ENCODE measurements around the gene GNA12. TPM values are rescaled to one million over a fixed set of nuclear protein-coding genes. Genes with fewer than 3 reads are reported as not detected.

Gene GNA12
- polyA plus RNA-seq, 4 donors, result 3.4 to 27.2 (median 14.5) TPM

GRCh38 chr7:2809903-2810625, 34.0 kb downstream of the GNA12 start:
- peaks cover 0 to 5% (median 3%) of the 10 kb centered on the region in 3 donors for H3K4me1 ChIP-seq (ENCODE audit: control insufficient read depth in 3 of 3, insufficient read depth in 2 of 3, low read depth in 1 of 3, low read length in 2 of 3)
- no peak overlapping the region for H3K27ac ChIP-seq (ENCODE audit: low read depth in 1 of 3, low read length in 2 of 3)
- no peaks in the 10 kb centered on the region for H3K27me3 ChIP-seq (ENCODE audit: control insufficient read depth in 3 of 3, insufficient read depth in 3 of 3, low read length in 3 of 3)
- FAIRE-seq (no peak), DNase-seq (no peak)
- H3K9me3 ChIP-seq (ENCODE audit: control insufficient read depth in 2 of 2, insufficient read depth in 1 of 2, low read depth in 1 of 2, low read length in 1 of 2), result peaks cover 0 to 3% of the 10 kb centered on the region in 2 donors
- H3K36me3 ChIP-seq (ENCODE audit: control insufficient read depth in 3 of 3, insufficient read depth in 2 of 3, low read depth in 1 of 3, low read length in 3 of 3), result peaks cover 0 to 32% (median 0%) of the 10 kb centered on the region in 3 donors
- WGBS, 3 donors, result 89 to 99% (median 95%) methylated on average over 8 of the region's 8 CpGs
- no peak overlapping the region for H3K4me3 ChIP-seq (ENCODE audit: low read depth in 1 of 3, low read length in 3 of 3)

DNA sequence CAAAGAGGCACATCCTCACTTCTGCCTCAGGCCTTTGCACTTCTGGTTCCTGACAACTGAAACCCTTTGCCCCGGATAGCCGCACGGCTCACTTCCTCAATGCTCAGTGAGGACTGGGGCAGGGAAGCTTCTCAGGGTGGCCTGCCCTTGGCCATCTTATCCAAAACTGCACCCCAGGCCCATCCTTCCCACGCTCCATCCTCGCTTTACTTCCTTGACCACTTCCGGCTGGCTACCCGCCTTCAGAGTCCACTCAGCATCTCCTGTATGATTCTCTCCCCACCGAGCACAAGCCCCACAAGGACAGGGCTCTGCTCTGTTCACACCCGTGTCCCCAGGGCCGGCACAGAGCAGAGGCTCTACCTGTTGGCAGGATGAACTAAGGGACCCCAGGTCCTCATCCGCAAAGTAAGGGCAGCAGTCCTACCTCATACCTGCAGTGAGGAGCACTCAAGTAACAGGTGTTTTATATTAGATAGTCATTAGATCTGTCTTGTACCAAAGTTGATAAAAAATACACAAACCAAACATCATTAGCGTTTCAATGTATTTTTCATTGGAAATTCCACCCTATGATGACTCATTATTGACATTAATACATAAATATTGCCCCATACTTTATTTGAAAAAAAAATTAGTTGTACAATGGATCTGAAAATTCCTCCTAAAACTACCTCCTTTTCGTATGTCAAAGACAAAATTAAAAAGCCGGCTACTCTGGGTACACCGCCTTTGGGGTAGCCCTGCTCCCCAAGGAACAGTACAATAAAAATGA, 35.0 kb downstream of the GNA12 start:
- Histone ChIP-seq H3K4me3 (ENCODE audit: low read depth in 1 of 3, low read length in 3 of 3) (no peak overlapping the region), H3K36me3 (ENCODE audit: control insufficient read depth in 3 of 3, insufficient read depth in 2 of 3, low read depth in 1 of 3, low read length in 3 of 3) (peaks cover 0 to 25% (median 0%) of the 10 kb centered on the region in 3 donors), H3K27ac (ENCODE audit: low read depth in 1 of 3, low read length in 2 of 3) (no peak overlapping the region), H3K4me1 (ENCODE audit: control insufficient read depth in 3 of 3, insufficient read depth in 2 of 3, low read depth in 1 of 3, low read length in 2 of 3) (peaks cover 0 to 14% (median 3%) of the 10 kb centered on the region in 3 donors), H3K9me3 (ENCODE audit: control insufficient read depth in 2 of 2, insufficient read depth in 1 of 2, low read depth in 1 of 2, low read length in 1 of 2) (no peaks in the 10 kb centered on the region), H3K27me3 (ENCODE audit: control insufficient read depth in 3 of 3, insufficient read depth in 3 of 3, low read length in 3 of 3) (no peaks in the 10 kb centered on the region)
- DNase-seq (no peak), FAIRE-seq (no peak)
- WGBS, 3 donors, result 83 to 86% (median 85%) methylated on average over 15 of the region's 15 CpGs

GRCh38 chr7:2807845-2808772, 36.0 kb downstream of the GNA12 start:
- DNase-seq (peak in 1 of 2 donors; percentile 31), FAIRE-seq (no peak)
- H3K27me3 ChIP-seq (ENCODE audit: control insufficient read depth in 3 of 3, insufficient read depth in 3 of 3, low read length in 3 of 3), result no peaks in the 10 kb centered on the region
- H3K27ac ChIP-seq (ENCODE audit: low read depth in 1 of 3, low read length in 2 of 3), result no peak overlapping the region
- no peaks in the 10 kb centered on the region for H3K9me3 ChIP-seq (ENCODE audit: control insufficient read depth in 2 of 2, insufficient read depth in 1 of 2, low read depth in 1 of 2, low read length in 1 of 2)
- WGBS, 3 donors, result 77 to 86% (median 78%) methylated on average over 21 of the region's 21 CpGs
- H3K4me3 ChIP-seq (ENCODE audit: low read depth in 1 of 3, low read length in 3 of 3), result no peak overlapping the region
- H3K36me3 ChIP-seq (ENCODE audit: control insufficient read depth in 3 of 3, insufficient read depth in 2 of 3, low read depth in 1 of 3, low read length in 3 of 3), result peaks cover 0 to 17% (median 0%) of the 10 kb centered on the region in 3 donors
- peaks cover 3 to 23% (median 7%) of the 10 kb centered on the region in 3 donors for H3K4me1 ChIP-seq (ENCODE audit: control insufficient read depth in 3 of 3, insufficient read depth in 2 of 3, low read depth in 1 of 3, low read length in 2 of 3)

GRCh38 chr7:2807460-2807844, 36.7 kb downstream of the GNA12 start:
- WGBS, 3 donors, result 65 to 71% (median 66%) methylated on average over 5 of the region's 5 CpGs
- Histone ChIP-seq H3K9me3 (ENCODE audit: control insufficient read depth in 2 of 2, insufficient read depth in 1 of 2, low read depth in 1 of 2, low read length in 1 of 2) (no peaks in the 10 kb centered on the region), H3K4me1 (ENCODE audit: control insufficient read depth in 3 of 3, insufficient read depth in 2 of 3, low read depth in 1 of 3, low read length in 2 of 3) (peaks cover 3 to 29% (median 7%) of the 10 kb centered on the region in 3 donors), H3K4me3 (ENCODE audit: low read depth in 1 of 3, low read length in 3 of 3) (no peak overlapping the region), H3K27me3 (ENCODE audit: control insufficient read depth in 3 of 3, insufficient read depth in 3 of 3, low read length in 3 of 3) (no peaks in the 10 kb centered on the region), H3K36me3 (ENCODE audit: control insufficient read depth in 3 of 3, insufficient read depth in 2 of 3, low read depth in 1 of 3, low read length in 3 of 3) (peaks cover 0 to 17% (median 0%) of the 10 kb centered on the region in 3 donors), H3K27ac (ENCODE audit: low read depth in 1 of 3, low read length in 2 of 3) (no peak overlapping the region)
- FAIRE-seq (no peak), DNase-seq (no peak)

DNA sequence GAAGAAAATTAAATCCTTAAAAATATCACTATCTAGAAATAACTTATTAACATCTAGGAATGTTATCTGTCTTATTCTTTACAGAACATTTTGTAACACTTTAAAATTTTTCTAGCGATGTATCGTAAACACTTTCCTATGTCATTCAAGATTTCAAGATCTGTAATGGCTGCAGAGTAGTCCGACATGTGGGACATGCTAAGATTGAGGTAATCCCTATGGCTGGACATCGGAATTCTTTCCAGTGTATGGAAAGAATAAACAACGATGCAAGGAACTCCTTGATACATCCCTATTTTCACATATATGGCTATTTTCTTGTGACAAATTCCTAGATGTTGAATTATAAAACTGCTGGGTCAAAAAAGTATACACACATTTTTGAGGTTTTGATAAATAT, 37.5 kb downstream of the GNA12 start:
- Histone ChIP-seq H3K27me3 (ENCODE audit: control insufficient read depth in 3 of 3, insufficient read depth in 3 of 3, low read length in 3 of 3) (no peaks in the 10 kb centered on the region), H3K4me3 (ENCODE audit: low read depth in 1 of 3, low read length in 3 of 3) (no peak overlapping the region), H3K4me1 (ENCODE audit: control insufficient read depth in 3 of 3, insufficient read depth in 2 of 3, low read depth in 1 of 3, low read length in 2 of 3) (peaks cover 3 to 32% (median 5%) of the 10 kb centered on the region in 3 donors), H3K9me3 (ENCODE audit: control insufficient read depth in 2 of 2, insufficient read depth in 1 of 2, low read depth in 1 of 2, low read length in 1 of 2) (no peaks in the 10 kb centered on the region), H3K36me3 (ENCODE audit: control insufficient read depth in 3 of 3, insufficient read depth in 2 of 3, low read depth in 1 of 3, low read length in 3 of 3) (peaks cover 0 to 17% (median 0%) of the 10 kb centered on the region in 3 donors), H3K27ac (ENCODE audit: low read depth in 1 of 3, low read length in 2 of 3) (no peak overlapping the region)
- DNase-seq (no peak), FAIRE-seq (no peak)
- WGBS, 3 donors, result 90 to 96% (median 95%) methylated on average over 5 of the region's 5 CpGs

DNA sequence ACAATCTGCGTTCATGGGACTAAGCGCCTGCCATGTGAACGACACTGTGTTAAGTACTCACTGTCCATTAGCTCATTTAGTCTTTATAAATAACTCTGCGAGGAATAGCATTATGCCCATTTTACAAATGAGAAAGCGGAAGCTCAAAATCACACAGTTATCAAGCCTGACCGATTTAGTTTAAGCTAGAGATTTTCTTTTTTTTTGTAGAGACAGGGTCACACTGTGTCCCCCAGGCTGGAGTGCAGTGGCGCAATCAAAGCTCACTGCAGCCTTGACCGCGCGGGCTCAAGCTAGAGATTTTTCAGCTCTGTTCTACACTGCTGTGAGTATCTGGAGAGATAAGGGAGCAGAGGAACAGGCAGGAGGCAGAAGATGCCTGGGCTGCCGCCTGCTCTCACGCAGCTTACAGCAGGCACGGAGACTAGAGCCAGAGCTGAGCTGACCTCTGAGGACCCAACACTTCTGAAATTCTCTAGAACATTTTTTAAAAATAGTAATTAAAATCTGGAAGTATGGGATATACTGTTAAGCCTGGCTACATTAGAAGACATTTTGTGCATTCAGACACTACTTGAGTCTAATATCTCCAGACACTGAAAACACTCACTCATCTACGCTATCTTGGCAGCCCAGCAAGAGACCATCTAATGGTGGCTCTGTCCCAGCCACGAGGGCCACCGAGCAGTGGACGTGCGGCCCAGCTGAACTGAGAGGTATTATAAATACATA, 38.7 kb downstream of the GNA12 start:
- no peaks in the 10 kb centered on the region for H3K9me3 ChIP-seq (ENCODE audit: control insufficient read depth in 2 of 2, insufficient read depth in 1 of 2, low read depth in 1 of 2, low read length in 1 of 2)
- whole genome bisulfite sequencing, 3 donors, result 90 to 96% (median 92%) methylated on average over 18 of the region's 18 CpGs
- no peak overlapping the region for H3K27ac ChIP-seq (ENCODE audit: low read depth in 1 of 3, low read length in 2 of 3)
- no peaks in the 10 kb centered on the region for H3K27me3 ChIP-seq (ENCODE audit: control insufficient read depth in 3 of 3, insufficient read depth in 3 of 3, low read length in 3 of 3)
- H3K4me3 ChIP-seq (ENCODE audit: low read depth in 1 of 3, low read length in 3 of 3), result no peak overlapping the region
- FAIRE-seq (no peak), DNase-seq (no peak)
- peaks cover 0 to 9% (median 0%) of the 10 kb centered on the region in 3 donors for H3K36me3 ChIP-seq (ENCODE audit: control insufficient read depth in 3 of 3, insufficient read depth in 2 of 3, low read depth in 1 of 3, low read length in 3 of 3)
- H3K4me1 ChIP-seq (ENCODE audit: control insufficient read depth in 3 of 3, insufficient read depth in 2 of 3, low read depth in 1 of 3, low read length in 2 of 3), result peaks cover 3 to 44% (median 7%) of the 10 kb centered on the region in 3 donors

DNA sequence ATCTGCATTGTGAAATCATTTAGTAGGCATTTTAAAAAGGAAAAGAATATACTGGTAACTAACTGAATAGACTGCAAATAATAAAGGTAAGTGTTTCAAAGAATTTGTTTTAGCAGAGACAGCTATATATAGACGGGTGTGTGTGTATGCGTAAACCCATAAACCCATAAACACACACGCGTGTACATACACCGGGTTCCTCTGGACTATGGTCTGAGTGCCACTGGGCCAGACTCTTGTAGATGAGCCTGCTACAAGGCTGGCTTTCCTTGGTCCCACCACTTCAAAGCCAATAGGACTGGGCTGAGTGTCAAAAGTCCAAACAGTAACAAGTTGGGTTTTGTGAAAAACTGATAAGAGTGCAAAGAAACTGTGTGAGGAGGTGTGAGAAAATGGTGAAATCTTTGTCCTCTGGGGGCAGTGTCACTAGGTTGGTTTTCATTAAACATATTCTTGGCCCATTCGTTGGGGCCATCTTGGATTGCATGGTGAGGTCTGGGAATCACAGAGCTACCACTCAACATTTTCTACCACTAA, 39.8 kb downstream of the GNA12 start:
- FAIRE-seq (no peak), DNase-seq (peak; percentile 69 to 88)
- H3K27me3 ChIP-seq (ENCODE audit: control insufficient read depth in 3 of 3, insufficient read depth in 3 of 3, low read length in 3 of 3), result no peaks in the 10 kb centered on the region
- peaks cover 3 to 44% (median 7%) of the 10 kb centered on the region in 3 donors for H3K4me1 ChIP-seq (ENCODE audit: control insufficient read depth in 3 of 3, insufficient read depth in 2 of 3, low read depth in 1 of 3, low read length in 2 of 3)
- H3K4me3 ChIP-seq (ENCODE audit: low read depth in 1 of 3, low read length in 3 of 3), result no peak overlapping the region
- H3K27ac ChIP-seq (ENCODE audit: low read depth in 1 of 3, low read length in 2 of 3), result peak overlapping the region in 1 of 3 donors; percentile 86
- peaks cover 0 to 8% (median 0%) of the 10 kb centered on the region in 3 donors for H3K36me3 ChIP-seq (ENCODE audit: control insufficient read depth in 3 of 3, insufficient read depth in 2 of 3, low read depth in 1 of 3, low read length in 3 of 3)
- 21 to 69% (median 38%) methylated on average over 6 of the region's 6 CpGs for WGBS, 3 donors
- H3K9me3 ChIP-seq (ENCODE audit: control insufficient read depth in 2 of 2, insufficient read depth in 1 of 2, low read depth in 1 of 2, low read length in 1 of 2), result no peaks in the 10 kb centered on the region
